Astrocyte (in vitro differentiated cells and primary cell): ENCODE measurements around the gene IQSEC2. TPM values are rescaled to one million over a fixed set of nuclear protein-coding genes. Genes with fewer than 3 reads are reported as not detected.

ENCODE experiments used
- DNase-seq: peaks from one replicate; pipeline ENCODE4 v3.0.0-alpha.2; 2010; ENCODE audit warnings: low read depth
- FAIRE-seq: peaks from 2 replicates; lab custom pipeline; 2011; peaks lifted over from hg19 to GRCh38; lab: Jason Lieb, UNC
- H2AFZ ChIP-seq: 2 replicates; pipeline ENCODE4 v1.6.0; 2012; ENCODE audit warnings: low read depth, low read length, inconsistent platforms
- H3K27ac ChIP-seq: 2 replicates; pipeline ENCODE4 v1.5.1; 2011; ENCODE audit warnings: low read depth, low read length, inconsistent platforms
- H3K27me3 ChIP-seq: 2 replicates; pipeline ENCODE4 v1.6.0; 2011; ENCODE audit warnings: low read length, inconsistent platforms; ENCODE audit not compliant: insufficient read depth
- H3K36me3 ChIP-seq: 2 replicates; pipeline ENCODE4 v1.5.1; 2011; ENCODE audit warnings: low read length, inconsistent platforms; ENCODE audit not compliant: insufficient read depth
- H3K4me1 ChIP-seq: 2 replicates; pipeline ENCODE4 v1.5.1; 2011; ENCODE audit warnings: low read length, inconsistent platforms; ENCODE audit not compliant: insufficient read depth
- H3K4me2 ChIP-seq: 2 replicates; pipeline ENCODE4 v1.6.0; 2012; ENCODE audit warnings: low read length, inconsistent platforms
- H3K4me3 ChIP-seq: 2 replicates; pipeline ENCODE4 v1.5.1; 2011; ENCODE audit warnings: low read depth, mild to moderate bottlenecking, low read length, inconsistent platforms; ENCODE audit not compliant: insufficient read depth
- H3K79me2 ChIP-seq: 2 replicates; pipeline ENCODE4 v1.6.0; 2012; ENCODE audit warnings: mild to moderate bottlenecking, low read length, inconsistent platforms; ENCODE audit not compliant: insufficient read depth
- H3K9ac ChIP-seq: 2 replicates; pipeline ENCODE4 v1.6.0; 2012; ENCODE audit warnings: mild to moderate bottlenecking, low read length, inconsistent platforms
- H3K9me3 ChIP-seq: 2 replicates; pipeline ENCODE4 v1.5.1; 2012; ENCODE audit warnings: low read depth, mild to moderate bottlenecking, low read length, inconsistent platforms; ENCODE audit not compliant: insufficient read depth
- H4K20me1 ChIP-seq: 2 replicates; pipeline ENCODE4 v1.6.0; 2012; ENCODE audit warnings: low read length, inconsistent platforms; ENCODE audit not compliant: insufficient read depth
- H3K27ac Mint-ChIP-seq: one replicate; pipeline ENCODE4 v1.8.0; 2021; ENCODE audit warnings: mild to moderate bottlenecking, mixed read lengths; ENCODE audit not compliant: unreplicated experiment
- H3K27me3 Mint-ChIP-seq: one replicate; pipeline ENCODE4 v1.8.0; 2021; ENCODE audit warnings: low read depth, mixed read lengths; ENCODE audit not compliant: unreplicated experiment
- H3K36me3 Mint-ChIP-seq: one replicate; pipeline ENCODE4 v1.8.0; 2021; ENCODE audit warnings: low read depth, mixed read lengths; ENCODE audit not compliant: unreplicated experiment
- H3K4me1 Mint-ChIP-seq: one replicate; pipeline ENCODE4 v1.8.0; 2021; ENCODE audit warnings: low read depth, mixed read lengths; ENCODE audit not compliant: unreplicated experiment
- H3K4me3 Mint-ChIP-seq: one replicate; pipeline ENCODE4 v1.8.0; 2021; ENCODE audit warnings: mild to moderate bottlenecking, moderate library complexity, mixed read lengths; ENCODE audit not compliant: unreplicated experiment
- H3K9me3 Mint-ChIP-seq: one replicate; pipeline ENCODE4 v1.8.0; 2021; ENCODE audit warnings: mild to moderate bottlenecking, mixed read lengths; ENCODE audit not compliant: unreplicated experiment
- CTCF ChIP-seq: IDR thresholded peaks from 2 replicates; pipeline ENCODE4 v1.5.1; 2011; ENCODE audit warnings: low read depth, mild to moderate bottlenecking, inconsistent platforms, low read length, moderate library complexity; ENCODE audit not compliant: insufficient read depth
- EZH2 ChIP-seq: IDR thresholded peaks from 2 replicates; pipeline ENCODE4 v1.6.1; 2012; ENCODE audit warnings: mild to moderate bottlenecking, low read length, inconsistent platforms; ENCODE audit not compliant: insufficient read depth
- total RNA-seq: library from RNA; stranded (reverse); gene quantifications from 2 replicates; pipeline ENCODE4 v1.2.1, GENCODE V29; 2021

The IQSEC2 gene
- total RNA-seq, 1 donor from 2014 or later: 8.2 TPM

- H3K36me3 Mint-ChIP-seq: no peaks in the 10 kb centered on the region
- Histone ChIP-seq H3K4me2 (no peak overlapping the region), H3K4me1 (peaks cover 15% of the 10 kb centered on the region), H3K27me3 (no peaks in the 10 kb centered on the region), H3K9ac (no peak overlapping the region), H3K79me2 (peaks cover 29% of the 10 kb centered on the region), H3K9me3 (no peaks in the 10 kb centered on the region), H3K27ac (no peak overlapping the region), H3K4me3 (no peak overlapping the region), H2AFZ (no peak overlapping the region), H4K20me1 (peaks cover 19% of the 10 kb centered on the region), H3K36me3 (no peaks in the 10 kb centered on the region)
- H3K4me3 Mint-ChIP-seq: no peak overlapping the region
- FAIRE-seq (no peak), DNase-seq (no peak)
- H3K4me1 Mint-ChIP-seq: peaks cover 11% of the 10 kb centered on the region
- no peak overlapping the region for H3K27ac Mint-ChIP-seq
- no peaks in the 10 kb centered on the region for H3K9me3 Mint-ChIP-seq
- no peak for TF ChIP-seq CTCF
- no peak for TF ChIP-seq EZH2
- peaks cover 4% of the 10 kb centered on the region for H3K27me3 Mint-ChIP-seq
Observed at GRCh38 chrX:53227224-53227765, 54.1 kb downstream of the IQSEC2 start.

- Mint-ChIP-seq H3K36me3 (no peaks in the 10 kb centered on the region), H3K4me3 (peak within 1 kb of the TSS; percentile 91), H3K27ac (peak within 1 kb of the TSS; percentile 100), H3K27me3 (no peaks in the 10 kb centered on the region), H3K9me3 (no peaks in the 10 kb centered on the region), H3K4me1 (peaks cover 17% of the 10 kb centered on the region)
- H4K20me1 ChIP-seq: peaks cover 40% of the 10 kb centered on the region
- peak within 1 kb of the TSS; percentile 100 for H3K9ac ChIP-seq
- H3K4me2 ChIP-seq: peak within 1 kb of the TSS; percentile 94
- no peaks in the 10 kb centered on the region for H3K9me3 ChIP-seq
- peaks cover 21% of the 10 kb centered on the region for H3K4me1 ChIP-seq
- peak within 1 kb of the TSS; percentile 99 for H3K27ac ChIP-seq
- H3K36me3 ChIP-seq: peaks cover 2% of the 10 kb centered on the region
- H3K4me3 ChIP-seq: peak within 1 kb of the TSS; percentile 84
- FAIRE-seq (peak; percentile 100), DNase-seq (peak; percentile 89)
- H3K27me3 ChIP-seq: no peaks in the 10 kb centered on the region
- H3K79me2 ChIP-seq: peaks cover 50% of the 10 kb centered on the region
- H2AFZ ChIP-seq: peak within 1 kb of the TSS; percentile 94
- TF ChIP-seq EZH2 (no peak), CTCF (no peak)
Observed at GRCh38 chrX:53224860-53225797, 56.3 kb downstream of the IQSEC2 start, which contains the start of gene KDM5C. Gene KDM5C, minus strand, starts transcription at chrX:53225207. Its CDS starts 318 bp downstream, at chrX:53224889.
